Breast epithelium (tissue), 3 donors: ENCODE results near the gene RPS14.

ENCODE experiments used
- CTCF ChIP-seq, 3 donors: fragments of 450-650 bp; IDR thresholded peaks; one replicate each; pipeline ENCODE4 v1.5.1; 2016 to 2017; ENCODE audit warnings: antibody characterized with exemption in 3 of 3, mild to moderate bottlenecking in 3 of 3, moderate library complexity in 3 of 3
- POLR2A ChIP-seq: fragments of 450-650 bp; IDR thresholded peaks from one replicate; pipeline ENCODE4 v1.6.1; 2016; ENCODE audit warnings: antibody characterized with exemption, mild to moderate bottlenecking, moderate library complexity
- POLR2AphosphoS5 ChIP-seq, 3 donors: sonication (generic); formaldehyde crosslinking; IDR thresholded peaks; one replicate each; pipeline ENCODE4 v1.6.1; 2017; ENCODE audit warnings: antibody characterized with exemption in 3 of 3

- TF ChIP-seq CTCF (IDR thresholded peaks at IDR 0.05) (no peak), POLR2A (no peak), POLR2AphosphoS5 (IDR thresholded peaks at IDR 0.05) (no peak)
These were observed 8.2 kb upstream of the RPS14 start for GRCh38 chr5:150457562-150458240.
